GM21423 (cell line): Measurements from ENCODE around the gene TNFRSF8.

Source experiments
- ATAC-seq: cut with Tn5 transposase; IDR thresholded peaks from one replicate; pipeline ENCODE4 v1.9.1; 2021; ENCODE audit warnings: mild to moderate bottlenecking, moderate library complexity; ENCODE audit not compliant: unreplicated experiment

The TNFRSF8 gene

DNA sequence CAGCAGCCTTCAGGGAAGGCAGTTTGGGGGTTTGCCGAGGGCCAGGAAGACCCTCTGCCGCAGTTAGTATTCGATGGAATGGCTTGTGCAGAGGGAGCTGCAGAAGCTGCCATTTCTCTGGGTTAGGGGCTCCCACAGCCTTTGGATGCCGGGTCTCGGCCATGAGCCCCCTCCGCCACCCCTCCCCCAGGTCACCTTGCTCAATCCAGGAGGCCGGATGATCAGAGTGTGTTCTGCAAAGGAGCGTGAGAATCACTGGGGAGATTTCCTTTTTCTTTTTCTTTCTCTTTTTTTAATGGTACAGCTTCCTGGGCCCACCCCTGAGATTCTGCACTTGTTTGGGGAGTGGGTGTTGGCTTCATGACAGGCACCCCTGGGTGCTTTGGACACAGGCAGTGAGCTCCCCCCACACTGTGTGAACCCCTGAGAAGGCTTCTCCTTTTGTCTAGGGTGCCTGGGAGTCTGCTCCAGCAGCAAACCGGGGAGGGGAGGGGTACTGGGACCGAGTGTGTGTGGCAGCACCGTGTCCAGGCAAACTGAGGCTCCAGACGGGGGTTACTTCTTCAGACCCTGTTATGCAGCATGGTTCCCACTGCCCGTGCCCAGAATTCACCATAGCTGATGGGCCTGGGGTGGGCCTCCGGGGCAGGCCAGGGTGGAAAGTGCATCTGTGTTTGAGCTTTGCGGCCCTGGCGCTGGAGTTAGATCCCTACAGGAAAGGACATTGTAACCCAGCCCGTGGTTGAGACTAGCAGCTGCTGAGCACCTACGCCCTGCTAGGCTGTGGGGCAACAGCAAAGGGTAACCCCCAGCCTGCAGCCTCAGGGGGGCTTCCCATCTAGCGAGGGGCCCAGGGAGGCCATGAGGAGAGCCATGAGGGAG lies 122.2 kb downstream of the TNFRSF8 start:
- ATAC-seq = no peak

DNA sequence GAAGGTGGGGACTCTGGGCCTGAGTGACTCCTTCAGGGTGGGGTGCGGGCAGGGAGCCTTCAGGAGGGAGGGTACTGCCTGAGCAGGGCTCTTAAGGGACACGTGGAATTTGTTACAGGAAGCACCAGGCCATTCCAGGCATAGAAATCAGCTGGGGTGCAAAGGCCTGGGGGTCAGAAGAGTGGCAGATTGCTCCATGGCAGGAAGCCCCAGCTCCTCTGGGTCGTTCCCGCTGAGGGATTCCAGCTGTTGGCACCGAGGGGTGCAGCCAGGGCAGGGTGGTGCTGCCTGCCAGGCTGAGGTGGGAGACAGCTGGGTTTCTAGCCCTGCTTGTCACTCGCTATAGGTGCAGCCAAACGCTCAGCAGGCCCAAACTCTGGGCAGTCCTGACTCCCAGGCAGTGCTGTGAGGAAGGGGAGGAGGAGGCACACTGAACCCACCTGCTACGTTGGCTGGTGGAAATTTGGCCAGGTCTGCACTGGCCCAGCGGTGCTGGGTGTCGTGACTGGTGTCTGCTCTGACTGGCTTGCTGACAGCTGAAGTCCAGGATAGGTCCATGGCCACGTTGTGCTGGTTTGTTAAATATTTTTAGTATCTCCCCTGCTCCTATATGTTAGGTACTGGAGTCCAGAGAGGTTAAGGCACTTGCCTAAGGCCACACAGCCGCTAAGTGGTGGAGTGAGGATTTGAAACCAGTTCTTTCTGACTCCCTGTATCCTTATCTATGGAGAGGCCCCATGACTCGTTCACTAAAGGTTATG lies 123.0 kb downstream of the TNFRSF8 start:
- ATAC-seq = no peak

DNA sequence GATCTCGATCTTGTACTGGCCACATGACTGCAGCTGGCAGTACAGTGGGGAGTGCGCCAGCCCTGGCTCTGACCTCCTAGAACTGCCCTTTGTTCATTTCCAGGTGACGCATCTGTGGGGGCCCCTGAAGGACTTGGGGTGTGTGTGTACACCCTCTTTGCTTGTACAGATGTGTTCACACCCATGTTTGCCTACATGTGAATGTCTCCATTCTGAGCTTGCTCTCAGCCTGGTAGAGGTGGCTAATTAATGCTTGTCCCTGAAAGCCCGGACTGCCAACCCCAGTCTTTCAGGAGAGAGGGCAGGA lies 123.5 kb downstream of the TNFRSF8 start:
- ATAC-seq = no peak

DNA sequence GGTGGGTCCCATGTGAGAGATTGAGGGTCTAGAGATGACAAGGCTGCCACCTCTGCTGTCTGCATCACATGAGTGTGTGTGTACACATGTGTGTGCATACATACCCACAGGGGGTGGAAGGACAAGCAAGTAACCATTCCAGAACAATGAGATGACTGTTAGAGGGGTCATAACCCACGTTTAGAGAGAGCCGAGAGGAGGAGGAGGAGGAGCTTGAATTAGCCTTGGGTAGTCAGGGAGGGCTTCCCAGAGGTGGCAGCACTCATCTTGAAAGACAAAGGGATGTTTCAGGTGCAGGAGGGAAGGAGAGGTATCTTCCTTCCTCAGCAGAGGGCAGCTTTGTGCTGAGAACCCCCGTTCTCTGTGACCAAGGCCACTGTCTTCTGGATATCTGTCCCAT lies 125.0 kb downstream of the TNFRSF8 start:
- ATAC-seq = no peak

DNA sequence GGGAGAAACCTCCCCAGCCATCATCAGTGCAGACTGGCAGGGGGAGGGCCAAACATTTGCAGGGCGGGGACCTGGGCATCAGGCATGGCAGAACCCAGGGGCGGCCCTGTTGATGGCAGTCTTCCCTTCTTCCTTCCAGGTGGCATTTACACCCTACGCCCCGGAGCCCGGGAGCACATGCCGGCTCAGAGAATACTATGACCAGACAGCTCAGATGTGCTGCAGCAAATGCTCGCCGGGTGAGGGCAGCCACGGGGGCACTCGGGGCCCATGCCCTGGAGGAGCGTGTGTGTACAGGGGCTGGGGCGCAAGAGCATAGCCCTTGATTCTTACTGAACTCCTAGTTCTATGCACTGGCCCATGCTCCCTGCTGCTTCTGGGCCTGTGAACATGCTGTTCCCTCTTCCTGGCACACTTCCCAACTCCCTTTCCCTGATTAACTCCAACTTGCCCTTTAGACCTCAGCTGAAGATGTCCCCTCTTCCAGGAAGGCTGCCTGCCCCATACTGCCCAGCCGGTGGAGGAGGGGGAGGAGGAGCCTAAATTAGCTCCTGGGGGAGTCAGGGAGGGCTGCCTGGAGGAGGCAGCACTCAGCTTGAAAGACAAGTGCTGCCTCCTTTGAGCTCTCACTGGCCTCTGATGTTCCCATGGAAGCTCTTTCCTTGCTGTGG lies 125.7 kb downstream of the TNFRSF8 start:
- ATAC-seq = no peak

DNA sequence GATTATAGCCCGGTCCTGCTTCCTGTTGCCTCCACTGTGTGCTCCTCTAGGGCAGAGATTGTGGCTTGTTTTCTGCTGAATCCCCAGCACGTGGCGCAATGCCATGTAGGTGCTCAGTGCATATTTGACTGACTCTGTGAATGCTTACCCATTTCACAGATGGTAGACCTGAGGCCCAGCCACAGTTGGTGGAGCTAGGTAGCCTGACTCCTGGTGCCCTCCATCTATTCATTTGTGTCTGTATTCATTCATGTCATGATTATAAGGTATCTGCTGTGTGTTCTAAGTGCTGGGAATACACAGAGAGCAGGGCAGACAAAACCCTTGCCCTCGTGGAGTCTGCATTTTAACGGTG lies 126.2 kb downstream of the TNFRSF8 start:
- ATAC-seq = no peak

DNA sequence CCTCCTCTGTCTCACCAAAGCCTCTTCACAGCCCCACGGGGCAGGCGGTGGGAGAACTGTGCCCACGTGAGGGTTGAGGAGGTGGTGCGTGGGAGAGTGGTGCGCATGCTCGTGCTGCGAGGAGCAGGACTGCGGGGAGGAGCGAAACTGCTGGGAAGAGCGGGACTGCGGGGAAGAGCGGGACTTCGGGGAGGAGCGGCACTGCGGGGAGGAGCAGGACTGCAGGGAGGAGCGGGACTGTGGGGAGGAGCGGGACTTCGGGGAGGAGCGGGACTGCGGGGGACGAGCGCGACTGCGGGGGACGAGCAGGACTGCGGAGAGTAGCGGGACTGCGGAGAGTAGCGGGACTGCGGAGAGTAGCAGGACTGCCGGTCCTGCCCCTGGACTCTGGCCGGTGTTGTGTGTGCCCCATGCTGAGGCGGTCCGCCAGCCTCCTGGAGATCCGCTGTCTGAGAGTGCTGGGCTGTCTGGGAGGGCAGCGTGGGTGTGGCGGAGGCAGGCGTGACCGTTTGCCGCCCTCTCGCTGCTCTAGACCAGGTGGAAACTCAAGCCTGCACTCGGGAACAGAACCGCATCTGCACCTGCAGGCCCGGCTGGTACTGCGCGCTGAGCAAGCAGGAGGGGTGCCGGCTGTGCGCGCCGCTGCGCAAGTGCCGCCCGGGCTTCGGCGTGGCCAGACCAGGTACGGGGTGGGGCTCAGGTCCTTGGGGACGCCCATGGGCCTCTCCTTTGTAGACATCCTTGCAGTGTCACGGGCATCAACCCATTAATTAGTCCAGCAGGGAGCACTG lies 128.3 kb downstream of the TNFRSF8 start:
- ATAC-seq = no peak
